Uterine smooth muscle cell (primary cell): ENCODE measurements around the gene IRGM. TPM values are rescaled to one million over a fixed set of nuclear protein-coding genes. Genes with fewer than 3 reads are reported as not detected.

Source experiments
- total RNA-seq: library from RNA; depleted of rRNA; stranded (reverse); fragments of >200 nt; gene quantifications from 2 replicates; pipeline ENCODE4 v1.2.3, GENCODE V29; 2014

The IRGM gene
- 0.12 and 0.22 TPM in 2 replicates for total RNA-seq

GRCh38 chr5:150846308-150846653 is at the start of gene IRGM:
IRGM (plus strand) TSS chr5:150846521; CDS start chr5:150848124, 1,603 bp downstream.

Other genes starting within 250 kb of the IRGM start
- gene SYNPO, start 205.9 kb upstream of the IRGM start, total RNA-seq = 0.50 and 0.89 TPM in 2 replicates
- 0.22 TPM in 1 of 2 replicates, not detected in the other for gene MYOZ3, start 185.3 kb upstream of the IRGM start, total RNA-seq
- 19.0 and 24.9 TPM in 2 replicates for gene RBM22, start 145.5 kb upstream of the IRGM start, total RNA-seq
- 53.5 and 54.5 TPM in 2 replicates for gene DCTN4, start 87.5 kb upstream of the IRGM start, total RNA-seq
- 44.7 and 79.4 TPM in 2 replicates for gene SMIM3, start 67.8 kb upstream of the IRGM start, total RNA-seq
- gene ZNF300, start 58.5 kb downstream of the IRGM start, total RNA-seq = 8.4 and 9.0 TPM in 2 replicates
- gene GPX3, start 174.1 kb downstream of the IRGM start, total RNA-seq = 1.7 and 2.4 TPM in 2 replicates
- gene TNIP1, start 234.5 kb downstream of the IRGM start, total RNA-seq = 43.6 and 48.4 TPM in 2 replicates